Testis (tissue), 3 donors: ENCODE measurements around the gene MRPS27. TPM values are rescaled to one million over a fixed set of nuclear protein-coding genes. Genes with fewer than 3 reads are reported as not detected.

Experiments
- DNase-seq: peaks from one replicate; pipeline ENCODE4 v3.0.0-alpha.2; 2019
- H3K27ac ChIP-seq, 2 donors: fragments of 200-600 bp; sonication (generic); one replicate each; pipeline ENCODE4 v1.5.1; 2019
- H3K27me3 ChIP-seq: fragments of 200-600 bp; sonication (generic); one replicate; pipeline ENCODE4 v1.5.1; 2019
- H3K36me3 ChIP-seq: fragments of 200-600 bp; sonication (generic); one replicate; pipeline ENCODE4 v1.5.1; 2017; ENCODE audit warnings: low read depth; ENCODE audit errors: missing control alignments
- H3K4me1 ChIP-seq: fragments of 200-600 bp; sonication (generic); one replicate; pipeline ENCODE4 v1.5.1; 2019
- H3K4me3 ChIP-seq, 2 donors: fragments of 200-600 bp; sonication (generic); one replicate each; pipeline ENCODE4 v1.5.1; 2017 to 2019
- H3K9me3 ChIP-seq: fragments of 200-600 bp; sonication (generic); one replicate; pipeline ENCODE4 v1.5.1; 2017
- CTCF ChIP-seq, 3 experiments: fragments of 450-650 bp in 2 of 3; fragments of 200-600 bp in 1 of 3; sonication (generic) in 1 of 3; IDR thresholded peaks; one replicate each; pipeline ENCODE4 v1.5.1; 2016 to 2019; ENCODE audit warnings: antibody characterized with exemption in 3 of 3, mild to moderate bottlenecking in 2 of 3, moderate library complexity in 1 of 3
- POLR2A ChIP-seq: fragments of 450-650 bp; IDR thresholded peaks from one replicate; pipeline ENCODE4 v1.6.1; 2017; ENCODE audit warnings: antibody characterized with exemption, mild to moderate bottlenecking, moderate library complexity
- WGBS, 2 donors: methylation state at CpG; one replicate each; pipeline ENCODE4 v1.1.5; 2018; 5-methylcytosine and 5-hydroxymethylcytosine counted together
- intact Hi-C: fragments of 100-400 bp; cut with DNase I; formaldehyde crosslinking; loops from one replicate; pipeline ENCODE4 v1.15.1; 2023; ENCODE audit warnings: low total_unique reads
- polyA plus RNA-seq: library from polyadenylated mRNA; stranded (reverse); fragments of 350-450 nt; fragmentation: Illumina TruSeq; extraction: RNeasy Lipid Tissue Mini Kit (QIAGEN cat#74804); gene quantifications from one replicate; pipeline ENCODE4 v1.2.3, GENCODE V29; 2014; ENCODE audit warnings: low read depth, low replicate concordance; ENCODE audit not compliant: insufficient read depth
- total RNA-seq, 2 donors: library from RNA; depleted of rRNA; stranded (reverse); fragments of >200 nt; gene quantifications; one replicate each; pipeline ENCODE4 v1.2.3, GENCODE V29; 2016

The MRPS27 gene
- total and polyA plus RNA-seq, 3 donors from 2014 or later, result 35.7 to 42.6 (median 41.6) TPM

- Histone ChIP-seq H3K4me1 (peaks cover under 1% of the 10 kb centered on the region), H3K9me3 (no peaks in the 10 kb centered on the region), H3K27me3 (no peaks in the 10 kb centered on the region), H3K36me3 (no peaks in the 10 kb centered on the region), H3K27ac (no peak overlapping the region), H3K4me3 (no peak overlapping the region)
- 90 to 95% methylated on average over 3 of the region's 3 CpGs for WGBS, 2 donors
- DNase-seq, result no peak
- no peak for TF ChIP-seq POLR2A
- intact Hi-C loops, result no loop called here
Measured at GRCh38 chr5:72205431-72206009, 114.5 kb downstream of the MRPS27 start.

GRCh38 chr5:72204946-72205345 lies 115.1 kb downstream of the MRPS27 start:
- Histone ChIP-seq H3K27ac (no peak overlapping the region), H3K4me1 (no peaks in the 10 kb centered on the region), H3K36me3 (no peaks in the 10 kb centered on the region), H3K4me3 (no peak overlapping the region), H3K27me3 (no peaks in the 10 kb centered on the region), H3K9me3 (no peaks in the 10 kb centered on the region)
- TF ChIP-seq POLR2A (no peak), CTCF (IDR thresholded peaks at IDR 0.05) (no peak)
- intact Hi-C loops, result no loop called here
- 88 to 96% methylated on average over 1 of the region's 1 CpG for WGBS, 2 donors
- DNase-seq, result no peak

- Histone ChIP-seq H3K36me3 (no peaks in the 10 kb centered on the region), H3K4me1 (no peaks in the 10 kb centered on the region), H3K9me3 (no peaks in the 10 kb centered on the region), H3K27ac (no peak overlapping the region), H3K27me3 (no peaks in the 10 kb centered on the region), H3K4me3 (no peak overlapping the region)
- no peak for TF ChIP-seq CTCF (IDR thresholded peaks at IDR 0.05)
- no peak for TF ChIP-seq POLR2A
- intact Hi-C loops, result no loop called here
- no peak for DNase-seq
- whole genome bisulfite sequencing, 2 donors, result 91 to 92% methylated on average over 8 of the region's 8 CpGs
Measured at GRCh38 chr5:72203251-72203845, 116.7 kb downstream of the MRPS27 start.

GRCh38 chr5:72202331-72202825 lies 117.7 kb downstream of the MRPS27 start:
- 88 to 92% methylated on average over 3 of the region's 3 CpGs for WGBS, 2 donors
- H3K36me3 ChIP-seq, result no peaks in the 10 kb centered on the region

GRCh38 chr5:72199681-72200080 lies 120.4 kb downstream of the MRPS27 start:
- no peaks in the 10 kb centered on the region for H3K27me3 ChIP-seq
- no peak overlapping the region for H3K27ac ChIP-seq
- 89 to 96% methylated on average over 11 to 15 of the region's 15 CpGs for WGBS, 2 donors
- H3K36me3 ChIP-seq, result no peaks in the 10 kb centered on the region
- intact Hi-C loops, result no loop called here
- TF ChIP-seq CTCF (IDR thresholded peaks at IDR 0.05) (no peak), POLR2A (no peak)
- DNase-seq, result no peak
- no peaks in the 10 kb centered on the region for H3K9me3 ChIP-seq
- H3K4me3 ChIP-seq, result no peak overlapping the region
- no peaks in the 10 kb centered on the region for H3K4me1 ChIP-seq

More at GRCh38 chr5:72202331-72202825, 117.7 kb downstream of the MRPS27 start:
- TF ChIP-seq POLR2A (no peak), CTCF (IDR thresholded peaks at IDR 0.05) (no peak)
- intact Hi-C loops, result no loop called here
- no peak for DNase-seq
- Histone ChIP-seq H3K4me1 (no peaks in the 10 kb centered on the region), H3K4me3 (no peak overlapping the region), H3K9me3 (no peaks in the 10 kb centered on the region), H3K27me3 (no peaks in the 10 kb centered on the region), H3K27ac (no peak overlapping the region)
